PFSK-1 (cell line): ENCODE data around the gene EPB41L4B.

ENCODE experiments used
- FOXP2 ChIP-seq: optimal IDR thresholded peaks from 2 replicates; pipeline ENCODE3; 2011; ENCODE audit warnings: borderline replicate concordance, control low read depth, inconsistent platforms; ENCODE audit not compliant: insufficient read depth; ENCODE audit errors: extremely low read length, extremely low read depth
- POLR2AphosphoS5 ChIP-seq: IDR thresholded peaks from 2 replicates; pipeline ENCODE4 v1.6.1; 2012; ENCODE audit warnings: low read depth, mild to moderate bottlenecking, control low read depth, low read length, moderate library complexity
- SIN3A ChIP-seq: IDR thresholded peaks from 2 replicates; pipeline ENCODE4 v1.6.1; 2012; ENCODE audit warnings: mild to moderate bottlenecking, low read length, moderate library complexity, borderline replicate concordance; ENCODE audit not compliant: insufficient read depth
- TAF1 ChIP-seq: IDR thresholded peaks from 2 replicates; pipeline ENCODE4 v1.6.1; 2012; ENCODE audit warnings: low read length, control low read depth, borderline replicate concordance; ENCODE audit not compliant: insufficient read depth
- TF ChIP-seq, protein P1 (sequence below), 2 experiments: IDR thresholded peaks; 2 replicates each; pipeline versions ENCODE4 v1.6.1 to v1.8.0; 2011 to 2012; ENCODE audit warnings: low read depth in 2 of 2, low read length in 2 of 2, control low read depth in 1 of 2, inconsistent platforms in 1 of 2, mild to moderate bottlenecking in 1 of 2, moderate library complexity in 1 of 2; ENCODE audit not compliant: insufficient read depth in 1 of 2

Gene EPB41L4B

DNA sequence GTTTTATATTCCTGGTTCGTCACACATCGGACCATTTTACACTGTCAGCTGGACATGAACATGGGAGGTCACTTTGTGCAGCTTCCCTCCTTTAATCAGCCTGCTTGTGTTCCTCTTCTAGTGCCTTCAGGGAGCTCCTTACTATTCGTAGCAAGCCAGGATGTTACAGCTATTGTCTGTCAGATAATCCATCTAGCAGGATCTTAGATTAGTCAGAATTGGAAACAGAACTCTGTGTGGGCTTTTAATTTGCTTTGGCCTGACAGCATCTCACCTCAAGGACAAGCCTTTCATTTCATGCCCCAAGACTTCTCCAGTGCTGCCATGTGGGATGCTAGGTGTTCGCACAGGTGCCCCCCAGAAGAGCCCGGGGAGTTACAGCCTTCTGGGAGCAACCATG, 30.2 kb upstream of the EPB41L4B start:
- TF ChIP-seq POLR2AphosphoS5 (no peak), TAF1 (no peak), SIN3A (no peak), FOXP2 (no peak)
- TF ChIP-seq, protein P1, sequence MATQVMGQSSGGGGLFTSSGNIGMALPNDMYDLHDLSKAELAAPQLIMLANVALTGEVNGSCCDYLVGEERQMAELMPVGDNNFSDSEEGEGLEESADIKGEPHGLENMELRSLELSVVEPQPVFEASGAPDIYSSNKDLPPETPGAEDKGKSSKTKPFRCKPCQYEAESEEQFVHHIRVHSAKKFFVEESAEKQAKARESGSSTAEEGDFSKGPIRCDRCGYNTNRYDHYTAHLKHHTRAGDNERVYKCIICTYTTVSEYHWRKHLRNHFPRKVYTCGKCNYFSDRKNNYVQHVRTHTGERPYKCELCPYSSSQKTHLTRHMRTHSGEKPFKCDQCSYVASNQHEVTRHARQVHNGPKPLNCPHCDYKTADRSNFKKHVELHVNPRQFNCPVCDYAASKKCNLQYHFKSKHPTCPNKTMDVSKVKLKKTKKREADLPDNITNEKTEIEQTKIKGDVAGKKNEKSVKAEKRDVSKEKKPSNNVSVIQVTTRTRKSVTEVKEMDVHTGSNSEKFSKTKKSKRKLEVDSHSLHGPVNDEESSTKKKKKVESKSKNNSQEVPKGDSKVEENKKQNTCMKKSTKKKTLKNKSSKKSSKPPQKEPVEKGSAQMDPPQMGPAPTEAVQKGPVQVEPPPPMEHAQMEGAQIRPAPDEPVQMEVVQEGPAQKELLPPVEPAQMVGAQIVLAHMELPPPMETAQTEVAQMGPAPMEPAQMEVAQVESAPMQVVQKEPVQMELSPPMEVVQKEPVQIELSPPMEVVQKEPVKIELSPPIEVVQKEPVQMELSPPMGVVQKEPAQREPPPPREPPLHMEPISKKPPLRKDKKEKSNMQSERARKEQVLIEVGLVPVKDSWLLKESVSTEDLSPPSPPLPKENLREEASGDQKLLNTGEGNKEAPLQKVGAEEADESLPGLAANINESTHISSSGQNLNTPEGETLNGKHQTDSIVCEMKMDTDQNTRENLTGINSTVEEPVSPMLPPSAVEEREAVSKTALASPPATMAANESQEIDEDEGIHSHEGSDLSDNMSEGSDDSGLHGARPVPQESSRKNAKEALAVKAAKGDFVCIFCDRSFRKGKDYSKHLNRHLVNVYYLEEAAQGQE (IDR thresholded peaks at IDR 0.05; ENCODE audit: insufficient read depth in 1 of 2, low read depth in 2 of 2, low read length in 2 of 2) = no peak

DNA sequence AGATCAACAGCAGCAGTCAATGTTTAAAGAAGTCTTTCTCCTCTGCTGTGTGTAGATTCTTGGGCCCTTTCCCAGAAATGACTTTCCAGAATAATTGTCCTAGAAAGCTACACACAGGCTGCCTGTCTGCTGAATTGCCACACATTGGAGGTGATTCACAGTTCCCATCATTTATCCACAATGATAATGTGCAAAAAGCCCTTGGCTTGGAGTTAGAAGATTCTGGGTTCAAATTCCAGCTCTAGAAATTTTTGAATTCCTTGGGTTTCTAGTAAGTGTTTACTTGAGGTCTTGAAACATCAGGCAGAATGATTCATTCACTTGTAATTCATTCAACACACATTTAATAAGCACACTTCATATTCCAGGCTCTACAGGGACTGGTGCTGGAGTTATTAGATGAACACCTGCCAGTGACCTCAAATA, 28.6 kb upstream of the EPB41L4B start:
- TF ChIP-seq SIN3A (no peak), TAF1 (no peak), FOXP2 (no peak), POLR2AphosphoS5 (no peak)
- TF ChIP-seq, protein P1 (IDR thresholded peaks at IDR 0.05; ENCODE audit: insufficient read depth in 1 of 2, low read depth in 2 of 2, low read length in 2 of 2) = no peak

DNA sequence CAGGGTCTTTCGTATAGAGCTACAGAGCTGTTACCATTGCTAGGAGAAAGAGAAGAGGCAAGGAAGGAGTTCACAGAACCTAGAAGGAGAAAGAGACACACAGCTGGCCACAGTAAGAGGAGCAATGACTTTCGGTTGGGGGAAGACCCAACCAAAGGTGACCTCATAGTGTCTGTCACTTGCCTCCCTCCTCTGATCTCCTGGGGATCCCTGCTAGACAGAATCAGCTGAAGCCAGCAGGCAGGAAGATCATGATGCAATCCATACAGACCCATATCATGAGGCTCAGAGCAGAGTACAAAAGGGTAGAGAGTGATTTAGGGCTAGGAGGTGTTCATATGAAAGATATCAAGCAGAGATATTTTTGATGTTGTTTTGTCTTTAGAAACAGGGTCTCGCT, 26.0 kb upstream of the EPB41L4B start:
- no peak for TF ChIP-seq POLR2AphosphoS5

DNA sequence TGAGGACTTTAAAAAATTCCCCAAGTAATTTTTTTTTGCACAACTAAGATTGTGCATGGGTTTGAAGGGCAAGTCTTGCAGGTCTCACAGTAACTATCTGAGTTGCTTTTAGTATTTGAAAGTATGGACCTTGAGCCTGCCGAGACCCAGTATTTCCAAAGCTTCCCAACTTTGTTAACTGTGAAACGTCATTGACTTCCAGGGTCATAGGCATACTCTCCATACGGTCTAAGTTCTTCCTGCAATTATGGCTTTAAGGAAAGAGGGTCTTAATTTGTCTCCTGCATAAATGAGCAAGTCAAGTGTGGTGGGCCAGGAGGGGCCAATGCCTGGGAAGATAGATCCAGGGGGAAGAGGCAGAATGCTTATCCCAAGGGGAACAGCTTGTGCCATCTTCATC, 24.0 kb upstream of the EPB41L4B start:
- no peak for TF ChIP-seq SIN3A
- TF ChIP-seq TAF1 = no peak
- no peak for TF ChIP-seq FOXP2
- TF ChIP-seq, protein P1 (IDR thresholded peaks at IDR 0.05; ENCODE audit: insufficient read depth in 1 of 2, low read depth in 2 of 2, low read length in 2 of 2) = no peak
- TF ChIP-seq POLR2AphosphoS5 = no peak

DNA sequence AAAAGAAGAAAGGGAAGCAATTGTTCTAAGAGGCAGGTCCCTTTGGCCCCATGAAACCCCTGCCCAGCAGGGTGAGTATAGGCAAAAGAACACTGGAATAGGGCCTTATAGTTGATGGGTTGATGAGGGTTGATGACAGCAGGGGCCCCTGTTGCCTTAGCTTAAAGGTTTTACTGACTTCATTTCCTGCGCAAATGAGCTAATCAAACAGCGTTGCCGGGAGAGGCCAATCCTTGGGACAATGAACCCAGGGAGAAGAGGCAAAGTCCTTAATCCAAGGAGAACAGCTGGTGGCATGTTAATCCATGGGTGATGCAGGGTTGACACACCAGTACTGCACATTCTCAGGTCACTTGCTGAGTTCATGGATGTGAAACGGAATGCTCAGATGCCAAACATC, 22.0 kb upstream of the EPB41L4B start:
- TF ChIP-seq TAF1 (no peak), FOXP2 (no peak), POLR2AphosphoS5 (no peak), SIN3A (no peak)
- TF ChIP-seq, protein P1 (IDR thresholded peaks at IDR 0.05; ENCODE audit: insufficient read depth in 1 of 2, low read depth in 2 of 2, low read length in 2 of 2) = no peak

DNA sequence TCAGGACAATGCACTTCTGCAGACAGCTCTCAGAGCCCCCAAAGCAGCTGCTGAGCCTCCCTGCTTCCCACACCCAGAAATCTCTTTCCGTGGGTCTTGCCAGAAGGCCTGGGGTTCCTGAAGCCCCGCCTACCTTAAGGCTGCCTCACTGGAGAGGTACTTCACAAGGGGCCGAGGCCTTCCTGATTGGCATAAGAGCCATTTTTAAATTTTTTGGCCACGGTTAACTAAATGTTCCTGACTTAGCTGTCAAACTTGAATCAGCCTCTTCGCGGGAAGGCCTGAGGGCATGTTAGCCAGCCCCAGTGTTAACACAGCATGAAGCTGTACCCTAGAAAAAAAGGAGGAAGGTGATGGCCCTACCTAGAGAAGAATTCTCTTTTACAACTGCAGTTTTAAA, 20.7 kb upstream of the EPB41L4B start:
- TF ChIP-seq, protein P1 (IDR thresholded peaks at IDR 0.05; ENCODE audit: insufficient read depth in 1 of 2, low read depth in 2 of 2, low read length in 2 of 2) = no peak
- TF ChIP-seq SIN3A (no peak), TAF1 (no peak), FOXP2 (no peak), POLR2AphosphoS5 (no peak)
